Activated naive CD4-positive, alpha-beta T cell treated with anti-CD3 and anti-CD28 coated beads for 36 hours (primary cell): Measurements from ENCODE around the gene UST. TPM values are rescaled to one million over a fixed set of nuclear protein-coding genes. Genes with fewer than 3 reads are reported as not detected.
A peak's percentile ranks its signal among the peaks of the same experiment; 100 is the strongest.

Experiments used
- CTCF ChIA-PET: fragments of 350-600 bp; sonication (Branson Sonifier 250); formaldehyde crosslinking; loops from one replicate; lab custom pipeline; 2021; ENCODE audit warnings: antibody characterized with exemption; lab: Charles Lee
- DNase-seq: peaks from one replicate; pipeline ENCODE4 v3.0.0-alpha.2; 2020
- H3K27ac Mint-ChIP-seq: one replicate; pipeline ENCODE4 v1.8.0; 2021; ENCODE audit warnings: mild to moderate bottlenecking, mixed read lengths
- H3K27me3 Mint-ChIP-seq: one replicate; pipeline ENCODE4 v1.8.0; 2021; ENCODE audit warnings: low read depth, mixed read lengths
- H3K36me3 Mint-ChIP-seq: one replicate; pipeline ENCODE4 v1.8.0; 2021; ENCODE audit warnings: low read depth, mixed read lengths
- H3K4me1 Mint-ChIP-seq: one replicate; pipeline ENCODE4 v1.8.0; 2021; ENCODE audit warnings: low read depth, mixed read lengths
- H3K4me3 Mint-ChIP-seq: one replicate; pipeline ENCODE4 v1.8.0; 2021; ENCODE audit warnings: mild to moderate bottlenecking, moderate library complexity, mixed read lengths
- H3K9me3 Mint-ChIP-seq: one replicate; pipeline ENCODE4 v1.8.0; 2021; ENCODE audit warnings: mixed read lengths
- intact Hi-C: fragments of 100-400 bp; cut with micrococcal nuclease; formaldehyde crosslinking; loops from one replicate; pipeline ENCODE4 v1.15.1; 2023
- total RNA-seq, 2 experiments: library from RNA; stranded (reverse); gene quantifications; one replicate each; pipeline ENCODE4 v1.2.3, GENCODE V29; 2021

The UST gene
- total RNA-seq, 2 experiments from 2014 or later: 0.20 to 0.74 TPM

- Mint-ChIP-seq H3K9me3 (no peaks in the 10 kb centered on the region), H3K4me1 (peaks cover 26% of the 10 kb centered on the region), H3K36me3 (no peaks in the 10 kb centered on the region), H3K27me3 (no peaks in the 10 kb centered on the region), H3K4me3 (no peak overlapping the region), H3K27ac (no peak overlapping the region)
- DNase-seq: no peak
- intact Hi-C loops: no loop called here
- CTCF ChIA-PET: interaction anchor here (1.0 to 3.5 kb wide), 3 partner anchors 16 to 387 kb away, joined by 3 to 15 read pairs (median 14); no protein-coding TSS in a partner anchor
Measured at GRCh38 chr6:149044528-149044927, 297.7 kb downstream of the UST start.

GRCh38 chr6:149045404-149045803, 298.6 kb downstream of the UST start:
- H3K36me3 Mint-ChIP-seq: no peaks in the 10 kb centered on the region
- H3K4me1 Mint-ChIP-seq: peaks cover 20% of the 10 kb centered on the region
- peak; percentile 49 for DNase-seq
- intact Hi-C loops: no loop called here
- no peak overlapping the region for H3K27ac Mint-ChIP-seq
- H3K27me3 Mint-ChIP-seq: no peaks in the 10 kb centered on the region
- no peak overlapping the region for H3K4me3 Mint-ChIP-seq
- CTCF ChIA-PET: interaction anchor here (1.0 to 3.5 kb wide), 12 partner anchors 9 to 457 kb away, joined by 3 to 15 read pairs (median 5); no protein-coding TSS in a partner anchor
- H3K9me3 Mint-ChIP-seq: no peaks in the 10 kb centered on the region

GRCh38 chr6:149046164-149046821, 299.5 kb downstream of the UST start:
- no peaks in the 10 kb centered on the region for H3K27me3 Mint-ChIP-seq
- peaks cover 20% of the 10 kb centered on the region for H3K4me1 Mint-ChIP-seq
- H3K9me3 Mint-ChIP-seq: no peaks in the 10 kb centered on the region
- no peak overlapping the region for H3K4me3 Mint-ChIP-seq
- intact Hi-C loops: no loop called here
- no peak for DNase-seq
- CTCF ChIA-PET: interaction anchor here (0.6 to 3.5 kb wide), 13 partner anchors 8 to 456 kb away, joined by 3 to 15 read pairs (median 5); no protein-coding TSS in a partner anchor
- H3K27ac Mint-ChIP-seq: no peak overlapping the region
- no peaks in the 10 kb centered on the region for H3K36me3 Mint-ChIP-seq

- Mint-ChIP-seq H3K4me1 (peaks cover 20% of the 10 kb centered on the region), H3K27me3 (no peaks in the 10 kb centered on the region), H3K27ac (no peak overlapping the region), H3K36me3 (no peaks in the 10 kb centered on the region), H3K9me3 (no peaks in the 10 kb centered on the region), H3K4me3 (no peak overlapping the region)
- DNase-seq: peak; percentile 32
- CTCF ChIA-PET: interaction anchor here (0.6 to 3.5 kb wide), 5 partner anchors 12 to 385 kb away, joined by 3 to 15 read pairs (median 5); no protein-coding TSS in a partner anchor
- intact Hi-C loops: no loop called here
Measured at GRCh38 chr6:149046822-149047246, 300.0 kb downstream of the UST start.

GRCh38 chr6:149049230-149049629, 302.4 kb downstream of the UST start:
- no peak overlapping the region for H3K4me3 Mint-ChIP-seq
- intact Hi-C loops: no loop called here
- peaks cover 21% of the 10 kb centered on the region for H3K4me1 Mint-ChIP-seq
- DNase-seq: no peak
- H3K36me3 Mint-ChIP-seq: no peaks in the 10 kb centered on the region
- no peaks in the 10 kb centered on the region for H3K9me3 Mint-ChIP-seq
- H3K27ac Mint-ChIP-seq: no peak overlapping the region
- CTCF ChIA-PET: interaction anchor here (0.9 to 1.4 kb wide), 2 partner anchors 21 to 22 kb away, joined by 3 to 5 read pairs; no protein-coding TSS in a partner anchor
- H3K27me3 Mint-ChIP-seq: no peaks in the 10 kb centered on the region

GRCh38 chr6:149050160-149050559, 303.3 kb downstream of the UST start:
- no peak overlapping the region for H3K4me3 Mint-ChIP-seq
- CTCF ChIA-PET: no interaction called here
- intact Hi-C loops: no loop called here
- no peaks in the 10 kb centered on the region for H3K27me3 Mint-ChIP-seq
- no peaks in the 10 kb centered on the region for H3K36me3 Mint-ChIP-seq
- DNase-seq: no peak
- H3K27ac Mint-ChIP-seq: no peak overlapping the region
- no peaks in the 10 kb centered on the region for H3K9me3 Mint-ChIP-seq
- peaks cover 27% of the 10 kb centered on the region for H3K4me1 Mint-ChIP-seq

GRCh38 chr6:149052350-149053106, 305.7 kb downstream of the UST start:
- H3K27me3 Mint-ChIP-seq: no peaks in the 10 kb centered on the region
- no peak overlapping the region for H3K4me3 Mint-ChIP-seq
- no peak for DNase-seq
- peaks cover 14% of the 10 kb centered on the region for H3K4me1 Mint-ChIP-seq
- no peaks in the 10 kb centered on the region for H3K36me3 Mint-ChIP-seq
- intact Hi-C loops: no loop called here
- no peak overlapping the region for H3K27ac Mint-ChIP-seq
- CTCF ChIA-PET: interaction anchor here (0.6 kb wide), 1 partner anchor 28 kb away, joined by 5 read pairs; no protein-coding TSS in a partner anchor
- H3K9me3 Mint-ChIP-seq: no peaks in the 10 kb centered on the region

- intact Hi-C loops: no loop called here
- Mint-ChIP-seq H3K36me3 (no peaks in the 10 kb centered on the region), H3K27me3 (no peaks in the 10 kb centered on the region), H3K4me1 (peaks cover 16% of the 10 kb centered on the region), H3K9me3 (no peaks in the 10 kb centered on the region), H3K4me3 (no peak overlapping the region), H3K27ac (no peak overlapping the region)
- DNase-seq: no peak
- CTCF ChIA-PET: interaction anchor here (1.7 kb wide), 1 partner anchor 8 kb away, joined by 8 read pairs; no protein-coding TSS in a partner anchor
Measured at GRCh38 chr6:149053848-149054558, 307.2 kb downstream of the UST start.

GRCh38 chr6:149054559-149055194, 307.8 kb downstream of the UST start:
- intact Hi-C loops: no loop called here
- Mint-ChIP-seq H3K4me1 (peaks cover 22% of the 10 kb centered on the region), H3K4me3 (no peak overlapping the region), H3K27ac (no peak overlapping the region), H3K36me3 (no peaks in the 10 kb centered on the region), H3K27me3 (no peaks in the 10 kb centered on the region), H3K9me3 (no peaks in the 10 kb centered on the region)
- no peak for DNase-seq
- CTCF ChIA-PET: interaction anchor here (1.7 kb wide), 1 partner anchor 9 kb away, joined by 8 read pairs; no protein-coding TSS in a partner anchor

- H3K9me3 Mint-ChIP-seq: no peaks in the 10 kb centered on the region
- intact Hi-C loops: no loop called here
Measured at GRCh38 chr6:149055195-149055899, 308.5 kb downstream of the UST start.

GRCh38 chr6:149056777-149057463, 310.1 kb downstream of the UST start:
- H3K9me3 Mint-ChIP-seq: no peaks in the 10 kb centered on the region
- intact Hi-C loops: no loop called here
- H3K36me3 Mint-ChIP-seq: no peaks in the 10 kb centered on the region
- H3K4me3 Mint-ChIP-seq: no peak overlapping the region
- H3K4me1 Mint-ChIP-seq: peaks cover 40% of the 10 kb centered on the region
- no peak overlapping the region for H3K27ac Mint-ChIP-seq
- DNase-seq: no peak
- no peaks in the 10 kb centered on the region for H3K27me3 Mint-ChIP-seq
- CTCF ChIA-PET: no interaction called here

More at GRCh38 chr6:149055195-149055899, 308.5 kb downstream of the UST start:
- Mint-ChIP-seq H3K4me1 (peaks cover 28% of the 10 kb centered on the region), H3K27ac (no peak overlapping the region), H3K36me3 (no peaks in the 10 kb centered on the region), H3K4me3 (no peak overlapping the region), H3K27me3 (no peaks in the 10 kb centered on the region)
- DNase-seq: no peak
- CTCF ChIA-PET: interaction anchor here (0.5 to 1.7 kb wide), 2 partner anchors 10 to 207 kb away, joined by 5 to 8 read pairs; no protein-coding TSS in a partner anchor
